C4-2B (cell line): ENCODE results near the gene FUT2.

ENCODE experiments used
- H3K27ac ChIP-seq: fragments of 450-650 bp; 2 replicates; pipeline ENCODE4 v1.5.1; 2017
- CTCF ChIP-seq: fragments of 450-650 bp; conservative IDR thresholded peaks from 2 replicates; pipeline ENCODE4 v1.5.1; 2017; ENCODE audit warnings: mild to moderate bottlenecking
- ZFX ChIP-seq: fragments of 450-650 bp; IDR thresholded peaks from 2 replicates; pipeline ENCODE4 v1.6.1; 2017

Gene FUT2

GRCh38 chr19:48745208-48745995 is 49.6 kb downstream of the FUT2 start:
- no peak for TF ChIP-seq CTCF
- TF ChIP-seq ZFX, result no peak
- no peak overlapping the region for H3K27ac ChIP-seq

- TF ChIP-seq CTCF (no peak), ZFX (no peak)
- no peak overlapping the region for H3K27ac ChIP-seq
Observed at GRCh38 chr19:48746110-48746509, 50.3 kb downstream of the FUT2 start.

GRCh38 chr19:48746738-48747575 is 51.2 kb downstream of the FUT2 start, which contains the start of gene IZUMO1:
Gene IZUMO1, minus strand, starts transcription at chr19:48746909. Its CDS starts 1,050 bp downstream, at chr19:48745859.
- TF ChIP-seq CTCF (no peak), ZFX (no peak)

GRCh38 chr19:48749571-48750198 is 53.9 kb downstream of the FUT2 start:
- TF ChIP-seq CTCF (no peak), ZFX (no peak)

More at GRCh38 chr19:48746738-48747575, 51.2 kb downstream of the FUT2 start, which contains the start of gene IZUMO1:
- no peak within 1 kb of the TSS for H3K27ac ChIP-seq

GRCh38 chr19:48750351-48750750 is 54.6 kb downstream of the FUT2 start:
- no peak for TF ChIP-seq CTCF
- TF ChIP-seq ZFX, result no peak
- H3K27ac ChIP-seq, result no peak overlapping the region

More at GRCh38 chr19:48749571-48750198, 53.9 kb downstream of the FUT2 start:
- no peak overlapping the region for H3K27ac ChIP-seq

- TF ChIP-seq ZFX (no peak), CTCF (no peak)
- no peak overlapping the region; the same call in 1 of the 2 replicates for H3K27ac ChIP-seq
Observed at GRCh38 chr19:48750771-48751504, 55.2 kb downstream of the FUT2 start.
